Mesenchymal stem cell (in vitro differentiated cells and primary cell): ENCODE results near the gene HEMK1.
A peak's percentile ranks its signal among the peaks of the same experiment; 100 is the strongest.

ENCODE experiments used
- DNase-seq: peaks from one replicate; pipeline ENCODE4 v3.0.0-alpha.2; 2013
- H2AFZ ChIP-seq: one replicate; pipeline ENCODE4 v1.6.1; 2013; ENCODE audit warnings: low read depth, mild to moderate bottlenecking, control low read depth, inconsistent platforms, low read length, moderate library complexity
- H2AK5ac ChIP-seq: 2 replicates; pipeline ENCODE4 v1.6.1; 2013; ENCODE audit warnings: low read length, moderate library complexity, mild to moderate bottlenecking, inconsistent platforms; ENCODE audit not compliant: severe bottlenecking
- H2BK120ac ChIP-seq: one replicate; pipeline ENCODE4 v1.6.1; 2013; ENCODE audit warnings: low read depth, mild to moderate bottlenecking, inconsistent platforms, low read length, moderate library complexity
- H2BK12ac ChIP-seq, 2 experiments: one replicate each; pipeline ENCODE4 v1.6.1; 2013; ENCODE audit warnings: inconsistent platforms in 2 of 2, low read length in 2 of 2, mild to moderate bottlenecking in 2 of 2, moderate library complexity in 2 of 2, control low read depth in 1 of 2
- H2BK15ac ChIP-seq: one replicate; pipeline ENCODE4 v1.6.1; 2013; ENCODE audit warnings: mild to moderate bottlenecking, low read depth, inconsistent platforms; ENCODE audit not compliant: poor library complexity, severe bottlenecking
- H2BK5ac ChIP-seq: 2 replicates; pipeline ENCODE4 v1.6.1; 2013; ENCODE audit warnings: low read depth, mild to moderate bottlenecking, low read length, control low read depth, inconsistent platforms; ENCODE audit not compliant: poor library complexity, severe bottlenecking
- H3K14ac ChIP-seq, 2 experiments: one replicate each; pipeline ENCODE4 v1.6.1; 2013; ENCODE audit warnings: inconsistent platforms in 2 of 2, low read length in 2 of 2, control low read depth in 1 of 2, mild to moderate bottlenecking in 1 of 2, moderate library complexity in 1 of 2
- H3K18ac ChIP-seq, 2 experiments: one replicate each; pipeline ENCODE4 v1.6.1; 2013; ENCODE audit warnings: inconsistent platforms in 2 of 2, low read length in 2 of 2, control low read depth in 1 of 2, low read depth in 1 of 2, mild to moderate bottlenecking in 1 of 2
- H3K23ac ChIP-seq, 2 experiments: one replicate each; pipeline ENCODE4 v1.6.1; 2013; ENCODE audit warnings: inconsistent platforms in 2 of 2, low read length in 2 of 2, mild to moderate bottlenecking in 2 of 2, moderate library complexity in 2 of 2, control low read depth in 1 of 2
- H3K27ac ChIP-seq: 2 replicates; pipeline ENCODE4 v1.5.1; 2013; ENCODE audit warnings: mild to moderate bottlenecking, moderate library complexity, low read length, control low read depth, inconsistent platforms; ENCODE audit not compliant: poor library complexity, severe bottlenecking
- H3K27me3 ChIP-seq, 2 experiments: 2 replicates each; pipeline versions ENCODE4 v1.6.1 to v1.7.0; 2013; ENCODE audit warnings: low read length in 2 of 2, mild to moderate bottlenecking in 2 of 2, moderate library complexity in 2 of 2, control low read depth in 1 of 2, inconsistent platforms in 1 of 2; ENCODE audit not compliant: control insufficient read depth in 1 of 2, insufficient read depth in 1 of 2
- H3K36me3 ChIP-seq, 2 experiments: 2 replicates each; pipeline versions ENCODE4 v1.6.1 to v1.7.0; 2013; ENCODE audit warnings: low read length in 2 of 2, control low read depth in 1 of 2, inconsistent platforms in 1 of 2, low read depth in 1 of 2, mild to moderate bottlenecking in 1 of 2; ENCODE audit not compliant: insufficient read depth in 2 of 2, control insufficient read depth in 1 of 2
- H3K4ac ChIP-seq, 2 experiments: one replicate each; pipeline ENCODE4 v1.6.1; 2013; ENCODE audit warnings: inconsistent platforms in 2 of 2, low read length in 2 of 2, mild to moderate bottlenecking in 2 of 2, moderate library complexity in 2 of 2, control low read depth in 1 of 2, low read depth in 1 of 2
- H3K4me1 ChIP-seq: 2 replicates; pipeline ENCODE4 v1.6.1; 2013; ENCODE audit warnings: low read depth, low read length, control low read depth; ENCODE audit not compliant: control insufficient read depth, insufficient read depth
- H3K4me2 ChIP-seq: 2 replicates; pipeline ENCODE4 v1.6.1; 2013; ENCODE audit warnings: low read length, mild to moderate bottlenecking, inconsistent platforms; ENCODE audit not compliant: poor library complexity, severe bottlenecking
- H3K4me3 ChIP-seq, 2 experiments: 2 replicates each; pipeline versions ENCODE4 v1.5.1 to v1.7.0; 2013; ENCODE audit warnings: low read length in 2 of 2, mild to moderate bottlenecking in 2 of 2, control low read depth in 1 of 2, low read depth in 1 of 2; ENCODE audit not compliant: insufficient read depth in 1 of 2
- H3K79me1 ChIP-seq: replicated peaks from 2 replicates; pipeline ENCODE4 v1.6.1; 2013; ENCODE audit warnings: mild to moderate bottlenecking, control low read depth, low read length, inconsistent platforms; ENCODE audit not compliant: poor library complexity, severe bottlenecking
- H3K9ac ChIP-seq: 2 replicates; pipeline ENCODE4 v1.7.0; 2013; ENCODE audit warnings: mild to moderate bottlenecking, low read length, moderate library complexity
- H3K9me3 ChIP-seq: 2 replicates; pipeline ENCODE4 v1.7.0; 2013; ENCODE audit warnings: mild to moderate bottlenecking, low read length; ENCODE audit not compliant: control insufficient read depth
- H4K8ac ChIP-seq: one replicate; pipeline ENCODE4 v1.6.1; 2013; ENCODE audit warnings: inconsistent platforms, mild to moderate bottlenecking, low read length, moderate library complexity
- H4K91ac ChIP-seq: one replicate; pipeline ENCODE4 v1.6.1; 2013; ENCODE audit warnings: mild to moderate bottlenecking, low read length, inconsistent platforms
- WGBS: methylation state at CpG from one replicate; pipeline ENCODE4 v1.1.7; 2013; ENCODE audit warnings: mixed read lengths; 5-methylcytosine and 5-hydroxymethylcytosine counted together

Gene HEMK1

GRCh38 chr3:50609071-50609762, 39.9 kb downstream of the HEMK1 start:
- no peak overlapping the region for H2BK120ac ChIP-seq
- no peak overlapping the region for H2BK15ac ChIP-seq
- no peak overlapping the region for H3K4me2 ChIP-seq
- no peaks in the 10 kb centered on the region for H3K9me3 ChIP-seq
- no peak overlapping the region for H3K18ac ChIP-seq
- H3K23ac ChIP-seq = no peak overlapping the region
- no peaks in the 10 kb centered on the region for H3K27me3 ChIP-seq
- H3K9ac ChIP-seq = no peak overlapping the region
- H2BK5ac ChIP-seq = no peak overlapping the region
- no peak overlapping the region for H3K4ac ChIP-seq
- no peak overlapping the region for H3K14ac ChIP-seq
- H2AFZ ChIP-seq = no peak overlapping the region
- H3K36me3 ChIP-seq = peaks cover 18 to 36% of the 10 kb centered on the region in 2 experiments
- no peak overlapping the region for H3K4me3 ChIP-seq
- no peak for DNase-seq
- H4K8ac ChIP-seq = no peak overlapping the region
- H2BK12ac ChIP-seq = no peak overlapping the region
- H3K4me1 ChIP-seq = peaks cover 37% of the 10 kb centered on the region
- WGBS = 90% methylated on average over 3 of the region's 5 CpGs
- H4K91ac ChIP-seq = no peak overlapping the region
- H3K27ac ChIP-seq = no peak overlapping the region
- H3K79me1 ChIP-seq = peaks cover 29% of the 10 kb centered on the region
- H2AK5ac ChIP-seq = no peak overlapping the region

GRCh38 chr3:50609763-50610085, 40.4 kb downstream of the HEMK1 start:
- no peak overlapping the region for H3K27ac ChIP-seq
- peaks cover 37% of the 10 kb centered on the region for H3K4me1 ChIP-seq
- peak overlapping the region in 1 of 2 experiments; percentile 87 for H3K4me3 ChIP-seq
- H3K9ac ChIP-seq = no peak overlapping the region
- no peak overlapping the region for H2BK15ac ChIP-seq
- no peaks in the 10 kb centered on the region for H3K9me3 ChIP-seq
- H3K27me3 ChIP-seq = no peaks in the 10 kb centered on the region
- H2BK120ac ChIP-seq = no peak overlapping the region
- no peak overlapping the region for H3K18ac ChIP-seq
- peak overlapping the region; percentile 57 for H4K91ac ChIP-seq
- no peak overlapping the region for H4K8ac ChIP-seq
- peak overlapping the region in 1 of 2 experiments; percentile 38 for H2BK12ac ChIP-seq
- H2AK5ac ChIP-seq = no peak overlapping the region
- H2AFZ ChIP-seq = no peak overlapping the region
- H3K23ac ChIP-seq = no peak overlapping the region
- no peak for DNase-seq
- WGBS = 97% methylated on average over 3 of the region's 3 CpGs
- H2BK5ac ChIP-seq = no peak overlapping the region
- peaks cover 29% of the 10 kb centered on the region for H3K79me1 ChIP-seq
- H3K36me3 ChIP-seq = peaks cover 18 to 31% of the 10 kb centered on the region in 2 experiments
- no peak overlapping the region for H3K4ac ChIP-seq
- no peak overlapping the region for H3K14ac ChIP-seq
- H3K4me2 ChIP-seq = no peak overlapping the region

DNA sequence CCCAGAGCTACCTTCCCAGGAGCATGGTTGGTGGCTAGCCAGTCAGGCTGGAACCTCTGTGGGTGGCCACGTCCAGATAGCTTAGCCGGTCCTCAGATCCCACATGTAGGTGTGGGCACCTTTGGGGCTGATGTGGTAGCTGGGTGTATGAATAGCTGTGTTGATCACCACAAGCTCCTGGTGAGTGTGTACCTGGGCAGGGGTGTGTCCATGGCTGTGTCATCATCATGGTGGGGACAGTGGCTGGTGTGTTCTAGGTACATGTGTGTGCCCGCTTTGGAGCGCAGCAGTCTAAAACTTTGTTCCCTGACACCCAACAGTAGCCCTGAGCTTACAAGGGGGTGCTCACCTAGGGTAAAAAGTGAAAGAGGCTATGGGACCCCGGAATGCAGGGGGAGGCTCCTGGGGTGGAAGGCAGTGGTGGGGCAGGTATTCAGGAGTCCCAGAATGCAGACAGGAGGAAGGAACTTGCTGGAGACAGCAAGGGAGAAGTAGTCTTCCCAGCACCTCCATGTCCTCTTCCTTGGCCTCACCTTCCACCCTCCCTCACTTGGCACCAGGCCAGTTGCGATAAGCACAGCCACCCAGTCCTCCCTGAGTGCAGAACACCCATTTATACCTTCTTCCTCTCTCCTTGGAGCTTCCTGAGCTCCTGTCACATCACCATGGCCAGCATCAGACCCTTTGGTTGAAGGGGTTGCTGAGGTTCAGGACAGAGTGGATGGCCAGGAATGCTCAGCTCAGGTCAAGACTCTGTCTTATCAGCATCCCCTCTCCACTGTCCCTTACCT, 41.1 kb downstream of the HEMK1 start:
- no peak overlapping the region for H3K4ac ChIP-seq
- H3K4me3 ChIP-seq = peak overlapping the region; percentile 70 to 87
- H3K36me3 ChIP-seq = peaks cover 18 to 27% of the 10 kb centered on the region in 2 experiments
- peaks cover 31% of the 10 kb centered on the region for H3K4me1 ChIP-seq
- peak overlapping the region; percentile 84 for H3K9ac ChIP-seq
- WGBS = 99% methylated on average over 6 of the region's 6 CpGs
- H2AK5ac ChIP-seq = no peak overlapping the region
- H3K27me3 ChIP-seq = no peaks in the 10 kb centered on the region
- peak overlapping the region; percentile 57 for H4K91ac ChIP-seq
- DNase-seq = no peak
- H2BK12ac ChIP-seq = peak overlapping the region; percentile 38 to 77
- peak overlapping the region; percentile 75 for H3K4me2 ChIP-seq
- H2BK15ac ChIP-seq = peak overlapping the region; percentile 77
- no peak overlapping the region for H3K23ac ChIP-seq
- H3K18ac ChIP-seq = no peak overlapping the region
- H2BK120ac ChIP-seq = no peak overlapping the region
- no peaks in the 10 kb centered on the region for H3K9me3 ChIP-seq
- no peak overlapping the region for H4K8ac ChIP-seq
- H3K14ac ChIP-seq = peak overlapping the region in 1 of 2 experiments; percentile 77
- no peak overlapping the region for H3K27ac ChIP-seq
- peaks cover 29% of the 10 kb centered on the region for H3K79me1 ChIP-seq
- H2AFZ ChIP-seq = no peak overlapping the region
- no peak overlapping the region for H2BK5ac ChIP-seq

DNA sequence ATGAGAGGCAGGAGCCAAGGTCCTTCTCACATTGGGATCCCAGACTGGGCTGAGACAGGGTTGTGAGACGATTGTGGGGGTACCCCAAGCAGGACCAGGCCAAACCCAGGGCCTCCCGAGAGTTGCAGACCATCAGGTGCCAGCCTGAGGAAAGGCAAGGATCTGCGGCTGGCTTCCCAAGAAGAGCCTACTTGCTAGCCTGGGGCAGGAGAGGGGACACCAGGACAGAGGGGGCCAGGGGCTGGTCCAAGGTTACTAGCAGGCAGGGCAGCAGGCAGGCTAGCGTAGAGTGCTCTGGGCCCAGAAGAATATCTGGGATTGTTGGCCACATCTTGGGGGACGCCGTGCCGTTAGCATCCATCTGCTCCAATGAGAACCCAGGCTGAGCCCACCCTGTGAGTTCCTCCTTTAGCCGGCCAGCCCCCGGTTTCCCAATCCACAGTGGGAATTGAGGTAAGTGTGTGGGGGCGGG, 41.7 kb downstream of the HEMK1 start:
- Histone ChIP-seq H3K9ac (peak overlapping the region; percentile 84), H3K18ac (peak overlapping the region; percentile 74 to 84), H4K91ac (peak overlapping the region; percentile 83), H2AK5ac (peak overlapping the region; percentile 34), H3K4me1 (peaks cover 28% of the 10 kb centered on the region), H3K36me3 (peaks cover 18 to 23% of the 10 kb centered on the region in 2 experiments), H4K8ac (peak overlapping the region; percentile 88), H3K14ac (peak overlapping the region in 1 of 2 experiments; percentile 77), H3K4me2 (peak overlapping the region; percentile 75), H2BK12ac (peak overlapping the region; percentile 24 to 49), H3K9me3 (no peaks in the 10 kb centered on the region), H3K4ac (peak overlapping the region; percentile 21 to 74), H3K23ac (peak overlapping the region in 1 of 2 experiments; percentile 36), H2BK15ac (peak overlapping the region; percentile 77), H2AFZ (peak overlapping the region; percentile 3), H3K4me3 (peak overlapping the region; percentile 70 to 87), H2BK120ac (no peak overlapping the region), H2BK5ac (peak overlapping the region; percentile 88), H3K79me1 (peaks cover 29% of the 10 kb centered on the region), H3K27me3 (no peaks in the 10 kb centered on the region), H3K27ac (no peak overlapping the region)
- 35% methylated on average over 9 of the region's 10 CpGs for WGBS
- DNase-seq = no peak
